H9 (cell line): Measurements from ENCODE around the gene EVI5L. TPM values are rescaled to one million over a fixed set of nuclear protein-coding genes. Genes with fewer than 3 reads are reported as not detected.

Experiments
- DNase-seq: peaks from one replicate; pipeline ENCODE4 v3.0.0-alpha.2; 2017
- H2AFZ ChIP-seq: one replicate; pipeline ENCODE4 v1.6.1; 2013; ENCODE audit warnings: mild to moderate bottlenecking, low read length, control low read depth, moderate library complexity
- H2AK5ac ChIP-seq: 2 replicates; pipeline ENCODE4 v1.6.1; 2013; ENCODE audit warnings: low read length, control low read depth, mixed read lengths; ENCODE audit not compliant: insufficient read length
- H2BK120ac ChIP-seq: one replicate; pipeline ENCODE4 v1.6.1; 2013; ENCODE audit warnings: low read depth, mild to moderate bottlenecking, low read length, control low read depth, inconsistent platforms; ENCODE audit not compliant: poor library complexity, severe bottlenecking
- H2BK12ac ChIP-seq: 2 replicates; pipeline ENCODE4 v1.6.1; 2013; ENCODE audit warnings: low read length, control low read depth, mixed read lengths, low read depth; ENCODE audit not compliant: insufficient read length
- H2BK15ac ChIP-seq: 2 replicates; pipeline ENCODE4 v1.6.1; 2013; ENCODE audit warnings: low read depth, low read length, control low read depth
- H2BK20ac ChIP-seq: one replicate; pipeline ENCODE4 v1.6.1; 2013; ENCODE audit warnings: low read depth, mild to moderate bottlenecking, low read length, control low read depth, inconsistent platforms; ENCODE audit not compliant: poor library complexity, severe bottlenecking
- H2BK5ac ChIP-seq: 2 replicates; pipeline ENCODE4 v1.6.1; 2013; ENCODE audit warnings: low read length, control low read depth, mixed read lengths; ENCODE audit not compliant: insufficient read length
- H3K14ac ChIP-seq: 2 replicates; pipeline ENCODE4 v1.6.1; 2013; ENCODE audit warnings: low read length, control low read depth; ENCODE audit not compliant: insufficient read depth
- H3K18ac ChIP-seq: 2 replicates; pipeline ENCODE4 v1.6.1; 2013; ENCODE audit warnings: low read depth, mild to moderate bottlenecking, mixed read lengths, low read length, control low read depth; ENCODE audit not compliant: insufficient read length
- H3K23ac ChIP-seq: 2 replicates; pipeline ENCODE4 v1.6.1; 2013; ENCODE audit warnings: low read length, control low read depth, mixed read lengths, low read depth; ENCODE audit not compliant: insufficient read length
- H3K23me2 ChIP-seq: 2 replicates; pipeline ENCODE4 v1.6.1; 2013; ENCODE audit warnings: low read depth, mild to moderate bottlenecking, mixed read lengths, low read length, control low read depth; ENCODE audit not compliant: insufficient read length, poor library complexity, severe bottlenecking
- H3K27ac ChIP-seq: 2 replicates; pipeline ENCODE4 v1.5.1; 2013; ENCODE audit warnings: low read length, control low read depth, mixed read lengths, low read depth; ENCODE audit not compliant: insufficient read length
- H3K27me3 ChIP-seq: 2 replicates; pipeline ENCODE4 v1.6.1; 2013; ENCODE audit warnings: low read length, control low read depth, inconsistent platforms; ENCODE audit not compliant: insufficient read depth
- H3K4ac ChIP-seq: 2 replicates; pipeline ENCODE4 v1.6.1; 2013; ENCODE audit warnings: low read depth, mild to moderate bottlenecking, control low read depth, inconsistent platforms, low read length, moderate library complexity
- H3K4me1 ChIP-seq: 2 replicates; pipeline ENCODE4 v1.6.1; 2013; ENCODE audit warnings: low read length, control low read depth, inconsistent platforms; ENCODE audit not compliant: insufficient read depth
- H3K4me2 ChIP-seq: 2 replicates; pipeline ENCODE4 v1.6.1; 2013; ENCODE audit warnings: low read length, control low read depth, mixed read lengths; ENCODE audit not compliant: insufficient read length, insufficient read depth
- H3K56ac ChIP-seq: 2 replicates; pipeline ENCODE4 v1.6.1; 2013; ENCODE audit warnings: low read depth, mild to moderate bottlenecking, mixed read lengths, low read length, control low read depth; ENCODE audit not compliant: insufficient read length
- H3K79me1 ChIP-seq: 2 replicates; pipeline ENCODE4 v1.6.1; 2013; ENCODE audit warnings: low read depth, mild to moderate bottlenecking, moderate library complexity, low read length, control low read depth, inconsistent platforms; ENCODE audit not compliant: insufficient read depth, poor library complexity, severe bottlenecking
- H3K79me2 ChIP-seq: 2 replicates; pipeline ENCODE4 v1.6.1; 2013; ENCODE audit warnings: low read length, control low read depth, inconsistent platforms; ENCODE audit not compliant: insufficient read depth
- H3K9ac ChIP-seq: 2 replicates; pipeline ENCODE4 v1.6.1; 2013; ENCODE audit warnings: low read length, control low read depth, mixed read lengths; ENCODE audit not compliant: insufficient read length; ENCODE audit errors: extremely low read depth
- H3K9me3 ChIP-seq: one replicate; pipeline ENCODE4 v1.6.1; 2013; ENCODE audit warnings: low read depth, low read length, inconsistent platforms; ENCODE audit not compliant: control insufficient read depth
- H3T11ph ChIP-seq: one replicate; pipeline ENCODE4 v1.6.1; 2013; ENCODE audit warnings: mild to moderate bottlenecking, low read length, control low read depth, inconsistent platforms
- H4K20me1 ChIP-seq: one replicate; pipeline ENCODE4 v1.6.1; 2013; ENCODE audit not compliant: control insufficient read depth, insufficient read length, insufficient read depth
- H4K5ac ChIP-seq: 2 replicates; pipeline ENCODE4 v1.6.1; 2013; ENCODE audit warnings: low read depth, mild to moderate bottlenecking, mixed read lengths, low read length, control low read depth; ENCODE audit not compliant: insufficient read length
- H4K8ac ChIP-seq: replicated peaks from 2 replicates; pipeline ENCODE4 v1.6.1; 2013; ENCODE audit warnings: low read length, control low read depth, mixed read lengths, low read depth; ENCODE audit not compliant: insufficient read length
- H4K91ac ChIP-seq: 2 replicates; pipeline ENCODE4 v1.6.1; 2013; ENCODE audit warnings: low read depth, mild to moderate bottlenecking, moderate library complexity, mixed read lengths, low read length, control low read depth; ENCODE audit not compliant: insufficient read length
- H3K27ac Mint-ChIP-seq, 3 experiments: 2 replicates in 2 of 3; 3 replicates in 1 of 3; pipeline ENCODE4 v1.8.0; 2020 to 2021; ENCODE audit warnings: mixed read lengths in 3 of 3, mild to moderate bottlenecking in 1 of 3, moderate library complexity in 1 of 3
- H3K27me3 Mint-ChIP-seq: 2 replicates; pipeline ENCODE4 v1.8.0; 2021; ENCODE audit warnings: low read depth, mild to moderate bottlenecking, moderate library complexity, mixed read lengths
- H3K36me3 Mint-ChIP-seq, 3 experiments: 2 replicates in 2 of 3; 3 replicates in 1 of 3; pipeline ENCODE4 v1.8.0; 2020 to 2021; ENCODE audit warnings: low read depth in 3 of 3, mixed read lengths in 3 of 3; ENCODE audit not compliant: insufficient read depth in 1 of 3
- H3K4me1 Mint-ChIP-seq, 2 experiments: 2 replicates each; pipeline ENCODE4 v1.8.0; 2020; ENCODE audit warnings: mixed read lengths in 2 of 2
- H3K4me3 Mint-ChIP-seq, 2 experiments: 2 replicates in 1 of 2; 3 replicates in 1 of 2; pipeline ENCODE4 v1.8.0; 2020 to 2021; ENCODE audit warnings: mild to moderate bottlenecking in 2 of 2, mixed read lengths in 2 of 2, moderate library complexity in 1 of 2
- H3K9me3 Mint-ChIP-seq, 2 experiments: 2 replicates in 1 of 2; 3 replicates in 1 of 2; pipeline ENCODE4 v1.8.0; 2020; ENCODE audit warnings: mild to moderate bottlenecking in 2 of 2, mixed read lengths in 2 of 2, moderate library complexity in 1 of 2
- CTCF ChIP-seq: fragments of 200-600 bp; sonication (generic); conservative IDR thresholded peaks from 3 replicates; pipeline ENCODE4 v1.8.0; 2021; ENCODE audit warnings: antibody characterized with exemption, mild to moderate bottlenecking
- WGBS: extraction: QIAGEN DNeasy Blood & Tissue Kit; methylation state at CpG from one replicate; pipeline ENCODE4 v1.1.7; 2013; ENCODE audit warnings: missing lambda C conversion rate, low lambda C conversion rate, mixed read lengths; ENCODE audit not compliant: insufficient read length; ENCODE audit errors: extremely low coverage; 5-methylcytosine and 5-hydroxymethylcytosine counted together
- total RNA-seq: library from RNA; stranded (reverse); gene quantifications from 2 replicates; pipeline ENCODE4 v1.2.1, GENCODE V29; 2021

Gene EVI5L
- total RNA-seq, 1 experiment from 2014 or later: 7.1 TPM

GRCh38 chr19:7783991-7784423 is 46.0 kb upstream of the EVI5L start:
- Mint-ChIP-seq H3K27me3 (peaks cover 97% of the 10 kb centered on the region), H3K4me1 (peaks cover 13 to 18% of the 10 kb centered on the region in 2 experiments)

More at GRCh38 chr19:7783991-7784423, 46.0 kb upstream of the EVI5L start:
- Histone ChIP-seq H3K23me2 (peaks cover 12% of the 10 kb centered on the region), H3K4me2 (no peak overlapping the region), H3K27me3 (peaks cover 12% of the 10 kb centered on the region; the same call in 1 of the 2 replicates), H2BK12ac (no peak overlapping the region), H3K79me1 (no peaks in the 10 kb centered on the region), H2BK120ac (no peak overlapping the region), H2BK5ac (no peak overlapping the region), H3K56ac (no peak overlapping the region), H3K27ac (no peak overlapping the region), H4K8ac (no peak overlapping the region), H3K14ac (no peak overlapping the region), H3K79me2 (no peaks in the 10 kb centered on the region), H2AK5ac (no peak overlapping the region), H3T11ph (no peak overlapping the region), H4K20me1 (no peaks in the 10 kb centered on the region), H3K9me3 (no peaks in the 10 kb centered on the region), H3K18ac (no peak overlapping the region), H3K4me1 (no peaks in the 10 kb centered on the region), H3K4ac (no peak overlapping the region), H4K91ac (no peak overlapping the region), H3K9ac (no peak overlapping the region), H2BK20ac (no peak overlapping the region), H2BK15ac (no peak overlapping the region), H2AFZ (no peak overlapping the region), H4K5ac (no peak overlapping the region), H3K23ac (no peak overlapping the region)
- no CpG with 5 or more reads among the region's 8 CpGs for WGBS
- H3K4me3 Mint-ChIP-seq: no peak overlapping the region
- peak; percentile 42 for DNase-seq
- H3K9me3 Mint-ChIP-seq: peaks cover 2 to 6% of the 10 kb centered on the region in 2 experiments; a peak in 2 of 5 replicates
- H3K36me3 Mint-ChIP-seq: no peaks in the 10 kb centered on the region; a peak in 1 of 7 replicates
- no peak overlapping the region; a peak in 1 of 7 replicates for H3K27ac Mint-ChIP-seq
- no peak for TF ChIP-seq CTCF
